ENCODE data around the gene NEURL1.
"Not testable (repeated sequence)": the region's sequence is repeated elsewhere in the genome, so short reads cannot be mapped to it uniquely, and the experiment has no call there.

The NEURL1 gene

GRCh38 chr10:103622935-103623574 is 129.6 kb downstream of the NEURL1 start:
- DNase-seq (ENCODE audit: low read depth), result no peak

GRCh38 chr10:103626178-103626577 is 132.7 kb downstream of the NEURL1 start:
- no peak for DNase-seq (ENCODE audit: low read depth)

- no peak for DNase-seq (ENCODE audit: low read depth)
Observed at GRCh38 chr10:103627111-103627892, 133.8 kb downstream of the NEURL1 start.

GRCh38 chr10:103627893-103628292 is 134.4 kb downstream of the NEURL1 start:
- no peak for DNase-seq (ENCODE audit: low read depth)

- DNase-seq (ENCODE audit: low read depth), result no peak
Observed at GRCh38 chr10:103629581-103629980, 136.1 kb downstream of the NEURL1 start.

- no peak for DNase-seq (ENCODE audit: low read depth)
Observed at GRCh38 chr10:103630156-103630555, 136.7 kb downstream of the NEURL1 start.

- no peak for DNase-seq (ENCODE audit: low read depth)
Observed at GRCh38 chr10:103632247-103632642, 138.7 kb downstream of the NEURL1 start.

GRCh38 chr10:103632871-103633270 is 139.4 kb downstream of the NEURL1 start:
- not testable (repeated sequence) for DNase-seq (ENCODE audit: low read depth)

GRCh38 chr10:103633846-103634245 is 140.3 kb downstream of the NEURL1 start:
- no peak for DNase-seq (ENCODE audit: low read depth)

GRCh38 chr10:103635580-103635979 is 142.1 kb downstream of the NEURL1 start:
- DNase-seq (ENCODE audit: low read depth), result no peak

- DNase-seq (ENCODE audit: low read depth), result no peak
Observed at GRCh38 chr10:103636492-103636891, 143.0 kb downstream of the NEURL1 start.

GRCh38 chr10:103637011-103637410 is 143.5 kb downstream of the NEURL1 start:
- no peak for DNase-seq (ENCODE audit: low read depth)

- DNase-seq (ENCODE audit: low read depth), result peak; percentile 51
Observed at GRCh38 chr10:103637927-103638557, 144.5 kb downstream of the NEURL1 start.

- no peak for DNase-seq (ENCODE audit: low read depth)
Observed at GRCh38 chr10:103638948-103639347, 145.4 kb downstream of the NEURL1 start.

- DNase-seq (ENCODE audit: low read depth), result no peak
Observed at GRCh38 chr10:103640436-103641181, 147.1 kb downstream of the NEURL1 start.

- DNase-seq (ENCODE audit: low read depth), result no peak
Observed at GRCh38 chr10:103641326-103641725, 147.8 kb downstream of the NEURL1 start.
